SK-N-SH (cell line): ENCODE data around the gene IFT20. TPM values are rescaled to one million over a fixed set of nuclear protein-coding genes. Genes with fewer than 3 reads are reported as not detected.
"Not testable (repeated sequence)": the region's sequence is repeated elsewhere in the genome, so short reads cannot be mapped to it uniquely, and the experiment has no call there.

ENCODE experiments used
- CTCF ChIA-PET: fragments of 300-600, 350-600 bp; formaldehyde crosslinking; extraction: SDS; loops from one replicate; lab custom pipeline; 2021; lab: Yijun Ruan, JAX
- POLR2A ChIA-PET: fragments of 350-600 bp; sonication (Branson Sonifier 250); formaldehyde crosslinking; extraction: SDS; loops from one replicate; lab custom pipeline; 2020; ENCODE audit warnings: antibody characterized with exemption, inconsistent platforms; lab: Yijun Ruan, JAX
- DNase-seq: peaks from one replicate; pipeline ENCODE4 v3.0.0; 2012
- H2AFZ ChIP-seq: fragments of 200-600 bp; sonication (generic); 2 replicates; pipeline ENCODE4 v1.8.1; 2016; ENCODE audit warnings: antibody characterized with exemption, mild to moderate bottlenecking, low read depth
- H3F3A ChIP-seq: fragments of 200-600 bp; sonication (generic); replicated peaks from 2 replicates; pipeline ENCODE3; 2016; ENCODE audit warnings: antibody characterized with exemption, mild to moderate bottlenecking; ENCODE audit not compliant: insufficient read depth
- H3K27ac ChIP-seq, 2 experiments: fragments of 200-500 bp in 1 of 2; fragments of 200-600 bp in 1 of 2; sonication (Bioruptor generic) in 1 of 2; sonication (generic), shearing (Covaris generic) in 1 of 2; 2 replicates each; pipeline versions ENCODE4 v1.5.1 to v1.6.1; 2014 to 2016; ENCODE audit warnings: low read depth in 2 of 2, inconsistent platforms in 1 of 2, low read length in 1 of 2, mild to moderate bottlenecking in 1 of 2, mixed read lengths in 1 of 2
- H3K27me3 ChIP-seq: fragments of 200-600 bp; sonication (generic), shearing (Covaris generic); 2 replicates; pipeline ENCODE4 v1.6.1; 2016; ENCODE audit warnings: mixed run types; ENCODE audit not compliant: insufficient read depth
- H3K36me3 ChIP-seq, 2 experiments: fragments of 200-500 bp in 1 of 2; fragments of 200-600 bp in 1 of 2; sonication (Bioruptor generic) in 1 of 2; sonication (generic) in 1 of 2; replicated peaks in 1 of 2; 2 replicates each; pipeline versions ENCODE3 to v1.5.1; 2014 to 2016; ENCODE audit warnings: low read length in 1 of 2, mild to moderate bottlenecking in 1 of 2; ENCODE audit not compliant: insufficient read depth in 2 of 2, control insufficient read depth in 1 of 2
- H3K4me1 ChIP-seq, 2 experiments: fragments of 200-500 bp in 1 of 2; fragments of 200-600 bp in 1 of 2; sonication (Bioruptor generic) in 1 of 2; sonication (generic), shearing (Covaris generic) in 1 of 2; 2 replicates each; pipeline versions ENCODE4 v1.5.1 to v1.6.1; 2014 to 2016; ENCODE audit warnings: low read depth in 1 of 2, low read length in 1 of 2, mixed run types in 1 of 2; ENCODE audit not compliant: insufficient read depth in 2 of 2, control insufficient read depth in 1 of 2
- H3K4me2 ChIP-seq: fragments of 200-600 bp; sonication (generic), shearing (Covaris generic); 2 replicates; pipeline ENCODE4 v1.6.1; 2017; ENCODE audit warnings: mixed run types
- H3K4me3 ChIP-seq, 2 experiments: fragments of 200-500 bp in 1 of 2; fragments of 200-600 bp in 1 of 2; sonication (Bioruptor generic) in 1 of 2; sonication (generic), shearing (Covaris generic) in 1 of 2; 2 replicates each; pipeline versions ENCODE4 v1.5.1 to v1.8.1; 2014 to 2016; ENCODE audit warnings: low read depth in 2 of 2, inconsistent platforms in 1 of 2, low read length in 1 of 2, mild to moderate bottlenecking in 1 of 2, mixed read lengths in 1 of 2, moderate library complexity in 1 of 2
- H3K79me2 ChIP-seq: fragments of 200-600 bp; sonication (generic); 2 replicates; pipeline ENCODE4 v1.8.1; 2017; ENCODE audit warnings: mild to moderate bottlenecking; ENCODE audit not compliant: insufficient read depth
- H3K9ac ChIP-seq: fragments of 200-600 bp; sonication (generic); 2 replicates; pipeline ENCODE4 v1.6.1; 2017; ENCODE audit warnings: mixed run types
- H3K9me2 ChIP-seq: fragments of 200-600 bp; sonication (generic); 2 replicates; pipeline ENCODE4 v1.6.1; 2017; ENCODE audit warnings: mixed run types
- H3K9me3 ChIP-seq: fragments of 200-600 bp; sonication (generic); 2 replicates; pipeline ENCODE4 v1.6.1; 2017; ENCODE audit warnings: mixed run types, mild to moderate bottlenecking, moderate library complexity
- H4K20me1 ChIP-seq: fragments of 200-600 bp; sonication (generic); 2 replicates; pipeline ENCODE4 v1.6.1; 2017; ENCODE audit warnings: mild to moderate bottlenecking, mixed run types; ENCODE audit not compliant: insufficient read depth
- CHD2 ChIP-seq: fragments of 150-350 bp; IDR thresholded peaks from 2 replicates; pipeline ENCODE4 v1.6.1; 2018; ENCODE audit warnings: low read length; ENCODE audit not compliant: partially characterized antibody
- ELF1 ChIP-seq: IDR thresholded peaks from 2 replicates; pipeline ENCODE4 v1.4.0; 2012
- EP300 ChIP-seq, 2 experiments: IDR thresholded peaks; 2 replicates each; pipeline versions ENCODE4 v1.4.0 to v1.6.1; 2012; ENCODE audit warnings: borderline replicate concordance in 1 of 2, low read depth in 1 of 2, low read length in 1 of 2
- FOXM1 ChIP-seq: IDR thresholded peaks from 2 replicates; pipeline ENCODE4 v1.4.0; 2012; ENCODE audit warnings: low read depth, mild to moderate bottlenecking
- GATA2 ChIP-seq: sonication (generic); formaldehyde crosslinking; IDR thresholded peaks from 2 replicates; pipeline ENCODE4 v1.5.0; 2020; ENCODE audit warnings: mild to moderate bottlenecking, missing genetic modification reagents
- IRF3 ChIP-seq: fragments of 150-350 bp; IDR thresholded peaks from 2 replicates; pipeline ENCODE4 v1.6.1; 2016; ENCODE audit warnings: mild to moderate bottlenecking, low read depth, low read length
- JUND ChIP-seq: IDR thresholded peaks from 2 replicates; pipeline ENCODE4 v1.4.0; 2012
- MXI1 ChIP-seq: IDR thresholded peaks from 2 replicates; pipeline ENCODE4 v1.6.1; 2012; ENCODE audit warnings: mild to moderate bottlenecking, low read depth, low read length, improper control_type of control experiment
- NFIC ChIP-seq: IDR thresholded peaks from 2 replicates; pipeline ENCODE4 v1.4.0; 2012; ENCODE audit warnings: borderline replicate concordance
- PBX3 ChIP-seq: IDR thresholded peaks from 2 replicates; pipeline ENCODE4; 2012
- RCOR1 ChIP-seq: fragments of 150-350 bp; IDR thresholded peaks from 2 replicates; pipeline ENCODE4 v1.6.1; 2017; ENCODE audit warnings: antibody characterized with exemption, low read length
- RFX5 ChIP-seq: IDR thresholded peaks from 2 replicates; pipeline ENCODE4 v1.6.1; 2012; ENCODE audit warnings: mild to moderate bottlenecking, improper control_type of control experiment, low read length
- RXRA ChIP-seq: IDR thresholded peaks from 2 replicates; pipeline ENCODE4 v1.4.0; 2012; ENCODE audit warnings: low read depth, mild to moderate bottlenecking, borderline replicate concordance
- SMC3 ChIP-seq: IDR thresholded peaks from 2 replicates; pipeline ENCODE4 v1.6.1; 2012; ENCODE audit warnings: low read depth, low read length, improper control_type of control experiment
- TAF1 ChIP-seq: IDR thresholded peaks from 2 replicates; pipeline ENCODE4 v1.6.1; 2012; ENCODE audit warnings: low read depth, mild to moderate bottlenecking, low read length, moderate library complexity, borderline replicate concordance
- TCF12 ChIP-seq: IDR thresholded peaks from 2 replicates; pipeline ENCODE4 v1.4.0; 2012
- TEAD4 ChIP-seq: IDR thresholded peaks from 2 replicates; pipeline ENCODE4 v1.4.0; 2012; ENCODE audit warnings: mild to moderate bottlenecking, borderline replicate concordance; ENCODE audit not compliant: insufficient read depth
- YY1 ChIP-seq: IDR thresholded peaks from 2 replicates; pipeline ENCODE4 v1.4.0; 2012; ENCODE audit warnings: low read depth, mild to moderate bottlenecking
- ZBTB33 ChIP-seq: IDR thresholded peaks from 2 replicates; pipeline ENCODE4 v1.4.0; 2012; ENCODE audit warnings: low read depth, borderline replicate concordance
- WGBS: methylation state at CpG from one replicate; pipeline ENCODE4 v1.1.6; 2017; ENCODE audit warnings: low lambda C conversion rate; 5-methylcytosine and 5-hydroxymethylcytosine counted together
- polyA plus RNA-seq, 3 experiments: library from polyadenylated mRNA; depleted of rRNA; stranded (reverse); fragments of >200 nt; gene quantifications; 2 replicates each; pipeline ENCODE4 v1.2.3, GENCODE V29; 2012
- TF ChIP-seq, protein P1 (sequence below): IDR thresholded peaks from 2 replicates; pipeline ENCODE4 v1.4.0; 2012; ENCODE audit warnings: low read depth

IFT20 gene
- polyA plus RNA-seq, 1 of the 3 experiments (the other 2 are of a cell fraction), result 75.6 TPM

- Histone ChIP-seq H3K4me3 (no peak overlapping the region), H4K20me1 (no peaks in the 10 kb centered on the region), H3K79me2 (no peaks in the 10 kb centered on the region), H3K9me3 (no peaks in the 10 kb centered on the region), H2AFZ (no peak overlapping the region), H3K27ac (no peak overlapping the region), H3K27me3 (no peaks in the 10 kb centered on the region; the same call in 1 of the 2 replicates), H3K4me2 (no peak overlapping the region), H3K9me2 (no peaks in the 10 kb centered on the region), H3K9ac (no peak overlapping the region), H3K36me3 (no peaks in the 10 kb centered on the region), H3K4me1 (no peaks in the 10 kb centered on the region), H3F3A (peaks cover 3% of the 10 kb centered on the region)
- DNase-seq, result no peak
- 79% methylated on average over 6 of the region's 6 CpGs for WGBS
- ChIA-PET POLR2A (no interaction called here), CTCF (interaction anchor here (1.0 kb wide), 1 partner anchor 489 kb away, joined by 3 read pairs; no protein-coding TSS in a partner anchor)
- TF ChIP-seq RFX5, result no peak
- TF ChIP-seq TAF1, result no peak
- TF ChIP-seq, protein P1, sequence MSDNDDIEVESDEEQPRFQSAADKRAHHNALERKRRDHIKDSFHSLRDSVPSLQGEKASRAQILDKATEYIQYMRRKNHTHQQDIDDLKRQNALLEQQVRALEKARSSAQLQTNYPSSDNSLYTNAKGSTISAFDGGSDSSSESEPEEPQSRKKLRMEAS, result no peak
- no peak for TF ChIP-seq PBX3
- no peak for TF ChIP-seq IRF3
- TF ChIP-seq FOXM1, result no peak
- no peak for TF ChIP-seq SMC3
- TF ChIP-seq EP300 (IDR thresholded peaks at IDR 0.05; ENCODE audit: borderline replicate concordance in 1 of 2, low read depth in 1 of 2, low read length in 1 of 2), result no peak
- no peak for TF ChIP-seq TEAD4
- no peak for TF ChIP-seq JUND
- TF ChIP-seq RXRA, result no peak
- TF ChIP-seq NFIC, result no peak
- no peak for TF ChIP-seq GATA2 (CRISPR knock-in tag)
- no peak for TF ChIP-seq CHD2
- TF ChIP-seq ELF1, result no peak
- TF ChIP-seq TCF12, result no peak
- TF ChIP-seq YY1, result no peak
- TF ChIP-seq RCOR1, result no peak
- no peak for TF ChIP-seq MXI1
- TF ChIP-seq ZBTB33, result no peak
These were observed 41.3 kb downstream of the IFT20 start for GRCh38 chr17:28293994-28294393.

- H3K4me2 ChIP-seq, H3K9ac ChIP-seq, DNase-seq, POLR2A ChIA-PET, H3K27ac ChIP-seq, H4K20me1 ChIP-seq, H3K9me3 ChIP-seq, H3K4me1 ChIP-seq, H3K36me3 ChIP-seq, H3F3A ChIP-seq, H3K9me2 ChIP-seq, CTCF ChIA-PET, H2AFZ ChIP-seq, H3K4me3 ChIP-seq, H3K79me2 ChIP-seq, H3K27me3 ChIP-seq: not testable (repeated sequence)
- WGBS, result 83% methylated on average over 12 of the region's 12 CpGs
These were observed 42.4 kb downstream of the IFT20 start for GRCh38 chr17:28292878-28293277.
